Stimulated activated naive CD4-positive, alpha-beta T cell (primary cell): ENCODE data around the gene SLC28A3.
"Not testable (repeated sequence)": the region's sequence is repeated elsewhere in the genome, so short reads cannot be mapped to it uniquely, and the experiment has no call there.

Experiments
- DNase-seq, 6 experiments: peaks; one replicate each; lab custom pipeline; 2025; lab: John Stamatoyannopoulos, UW

Gene SLC28A3, protein sequence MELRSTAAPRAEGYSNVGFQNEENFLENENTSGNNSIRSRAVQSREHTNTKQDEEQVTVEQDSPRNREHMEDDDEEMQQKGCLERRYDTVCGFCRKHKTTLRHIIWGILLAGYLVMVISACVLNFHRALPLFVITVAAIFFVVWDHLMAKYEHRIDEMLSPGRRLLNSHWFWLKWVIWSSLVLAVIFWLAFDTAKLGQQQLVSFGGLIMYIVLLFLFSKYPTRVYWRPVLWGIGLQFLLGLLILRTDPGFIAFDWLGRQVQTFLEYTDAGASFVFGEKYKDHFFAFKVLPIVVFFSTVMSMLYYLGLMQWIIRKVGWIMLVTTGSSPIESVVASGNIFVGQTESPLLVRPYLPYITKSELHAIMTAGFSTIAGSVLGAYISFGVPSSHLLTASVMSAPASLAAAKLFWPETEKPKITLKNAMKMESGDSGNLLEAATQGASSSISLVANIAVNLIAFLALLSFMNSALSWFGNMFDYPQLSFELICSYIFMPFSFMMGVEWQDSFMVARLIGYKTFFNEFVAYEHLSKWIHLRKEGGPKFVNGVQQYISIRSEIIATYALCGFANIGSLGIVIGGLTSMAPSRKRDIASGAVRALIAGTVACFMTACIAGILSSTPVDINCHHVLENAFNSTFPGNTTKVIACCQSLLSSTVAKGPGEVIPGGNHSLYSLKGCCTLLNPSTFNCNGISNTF

GRCh38 chr9:84340535-84340934, at the start of gene SLC28A3:
Gene SLC28A3 (minus strand): TSS chr9:84340758. CDS start chr9:84340633, 125 bp downstream.
- no peak for DNase-seq

- not testable (repeated sequence) for DNase-seq
These were observed 49.7 kb upstream of the SLC28A3 start for GRCh38 chr9:84390254-84390653.

- DNase-seq, result no peak
These were observed 47.3 kb upstream of the SLC28A3 start for GRCh38 chr9:84387821-84388220.

DNA sequence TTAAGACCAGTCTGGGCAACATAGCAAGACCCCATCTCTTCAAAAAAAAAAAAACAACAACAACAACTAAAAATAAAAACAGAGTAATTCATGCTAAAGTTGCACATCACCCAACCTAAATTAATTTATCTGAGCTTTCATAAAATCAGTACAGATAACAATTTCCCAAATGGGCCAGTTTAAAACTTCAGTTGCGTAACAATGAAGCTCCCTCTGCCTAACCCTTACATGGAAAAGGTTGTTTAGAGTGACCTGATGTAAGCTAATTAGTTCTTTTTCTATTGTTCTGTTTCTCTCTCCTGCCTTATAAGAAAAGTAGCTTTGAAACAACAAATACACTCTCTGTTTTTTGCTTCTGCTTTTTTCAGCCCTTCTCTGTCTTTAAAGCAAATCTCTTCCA, 46.2 kb upstream of the SLC28A3 start:
- no peak for DNase-seq

DNA sequence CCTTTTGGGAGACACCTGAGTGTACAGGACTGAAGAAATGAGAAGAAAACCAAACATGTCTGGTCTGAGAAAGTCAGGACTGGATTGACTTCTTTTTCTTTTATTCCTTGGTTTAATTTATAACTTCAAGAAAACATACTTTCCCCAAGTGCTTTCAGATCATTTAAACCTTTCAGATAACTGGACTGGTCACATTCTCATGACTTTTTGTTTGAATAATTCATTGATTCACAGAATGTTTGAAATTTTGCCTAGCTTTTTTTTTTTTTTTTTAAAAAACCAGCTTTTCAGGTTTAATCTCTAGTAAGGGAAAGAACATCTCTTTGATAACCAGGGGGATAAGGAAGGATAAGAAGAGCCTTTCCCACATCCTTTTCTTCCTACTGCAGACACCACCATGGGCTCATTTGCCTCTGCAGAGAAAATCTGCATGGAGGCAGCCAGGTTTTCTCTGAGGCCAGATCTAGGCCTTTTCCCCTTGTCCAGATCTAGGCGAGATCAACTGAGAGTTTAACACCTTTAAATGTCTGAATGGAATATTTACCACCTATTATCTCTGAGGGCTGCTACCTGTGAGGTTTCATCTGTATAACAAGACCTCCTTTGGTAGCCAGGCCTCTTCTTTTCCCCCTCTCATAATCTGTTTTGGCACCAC, 45.0 kb upstream of the SLC28A3 start:
- no peak for DNase-seq

GRCh38 chr9:84384617-84385016, 44.1 kb upstream of the SLC28A3 start:
- DNase-seq, result no peak

GRCh38 chr9:84383178-84383577, 42.6 kb upstream of the SLC28A3 start:
- DNase-seq, result no peak

DNA sequence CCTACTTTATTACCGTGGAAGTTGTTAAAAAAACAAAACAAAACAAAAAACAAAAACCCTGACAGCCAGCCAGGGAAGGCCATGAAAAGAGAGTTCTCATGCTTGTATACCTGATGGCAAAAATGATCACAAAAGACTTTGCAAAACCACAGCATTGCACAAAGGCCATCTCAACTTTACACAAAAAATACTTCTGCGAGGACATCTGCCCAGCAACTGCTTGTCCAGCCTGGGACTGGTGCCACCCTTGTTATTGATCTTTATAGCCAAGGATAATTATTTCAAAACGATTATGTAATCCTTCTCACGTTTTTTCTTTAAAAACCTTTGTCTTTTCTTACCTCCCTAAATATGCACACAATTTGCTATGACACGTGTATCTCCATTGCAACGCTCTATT, 42.2 kb upstream of the SLC28A3 start:
- DNase-seq, result no peak

DNA sequence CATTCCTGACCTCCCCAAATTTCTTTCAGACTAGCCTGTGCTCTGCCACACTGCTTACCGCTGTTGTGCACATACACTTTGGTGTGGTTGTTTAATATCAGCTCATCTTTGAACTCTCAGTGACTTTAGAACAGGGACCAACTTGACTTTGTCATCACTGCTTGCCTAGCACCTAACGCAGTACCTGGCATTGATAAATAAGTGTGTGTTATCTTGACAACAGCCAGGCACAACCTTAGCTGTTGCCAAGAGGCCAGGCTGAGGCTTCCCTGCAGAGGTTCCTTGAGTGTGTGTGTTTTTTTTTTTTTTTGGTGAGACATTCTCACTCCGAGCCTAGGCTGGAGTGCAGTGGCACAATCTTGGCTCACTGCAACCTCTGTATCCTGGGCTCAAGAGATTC, 41.0 kb upstream of the SLC28A3 start:
- DNase-seq, result no peak

DNA sequence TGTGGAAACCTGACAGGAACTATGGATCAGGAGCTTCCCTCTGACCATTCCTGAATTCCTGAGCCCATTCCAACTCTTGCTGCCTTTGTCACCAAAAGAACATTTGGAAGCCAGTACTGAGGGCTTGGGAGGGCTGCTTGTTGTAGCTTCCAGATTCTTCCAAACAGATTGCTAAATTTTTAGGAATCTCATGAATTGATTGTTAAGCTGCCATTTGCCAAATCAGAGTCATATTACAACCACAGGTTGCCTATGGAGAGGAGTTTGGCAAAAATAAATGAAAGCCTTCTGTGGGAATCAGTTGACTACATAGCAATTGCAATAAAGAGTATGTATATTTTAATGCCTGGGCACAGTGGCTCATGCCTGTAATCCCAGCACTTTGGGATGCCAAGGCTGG, 39.2 kb upstream of the SLC28A3 start:
- DNase-seq, result no peak

GRCh38 chr9:84375954-84376353, 35.4 kb upstream of the SLC28A3 start:
- DNase-seq, result no peak

DNA sequence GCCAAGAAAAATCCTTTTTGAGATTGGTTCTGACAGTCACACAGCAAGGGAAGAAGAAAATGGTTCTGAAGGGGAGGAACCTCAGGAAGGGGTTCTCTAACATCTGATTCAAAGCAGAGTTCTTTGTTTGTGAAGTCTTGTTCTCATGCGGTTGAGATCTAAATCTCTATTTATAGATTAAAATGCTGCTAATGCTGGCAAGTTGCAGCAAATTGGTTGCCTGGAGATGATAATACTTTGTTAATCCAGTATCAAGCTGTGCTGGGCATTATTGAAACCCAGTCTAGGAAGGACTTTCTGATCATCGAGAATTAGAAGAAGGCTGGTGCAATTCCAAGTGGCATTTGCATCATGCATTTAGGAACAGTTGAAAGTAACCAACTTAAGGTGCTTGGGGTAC, 34.0 kb upstream of the SLC28A3 start:
- no peak for DNase-seq

- no peak for DNase-seq
These were observed 33.5 kb upstream of the SLC28A3 start for GRCh38 chr9:84374013-84374412.

- no peak for DNase-seq
These were observed 31.2 kb upstream of the SLC28A3 start for GRCh38 chr9:84371737-84372136.

- DNase-seq, result no peak
These were observed 28.0 kb upstream of the SLC28A3 start for GRCh38 chr9:84368601-84369000.

DNA sequence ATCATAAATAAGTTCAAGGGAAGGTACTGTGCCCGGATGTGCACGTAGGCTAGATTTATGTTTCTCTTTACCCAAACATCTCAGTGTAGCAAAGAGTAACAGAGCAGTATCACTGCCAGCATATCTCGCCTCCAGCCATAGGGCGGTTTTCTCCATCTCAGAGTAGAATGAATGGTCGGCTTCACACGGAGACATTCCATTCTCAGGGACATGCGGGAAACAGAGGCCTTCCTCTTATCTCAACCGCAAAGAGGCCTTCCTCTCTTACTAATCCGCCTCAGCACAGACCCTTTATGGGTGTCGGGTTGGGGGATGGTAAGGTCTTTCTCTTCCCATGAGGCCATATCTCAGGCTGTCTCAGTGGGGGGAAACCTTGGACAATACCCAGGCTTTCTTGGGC, 27.2 kb upstream of the SLC28A3 start:
- not testable (repeated sequence) for DNase-seq

DNA sequence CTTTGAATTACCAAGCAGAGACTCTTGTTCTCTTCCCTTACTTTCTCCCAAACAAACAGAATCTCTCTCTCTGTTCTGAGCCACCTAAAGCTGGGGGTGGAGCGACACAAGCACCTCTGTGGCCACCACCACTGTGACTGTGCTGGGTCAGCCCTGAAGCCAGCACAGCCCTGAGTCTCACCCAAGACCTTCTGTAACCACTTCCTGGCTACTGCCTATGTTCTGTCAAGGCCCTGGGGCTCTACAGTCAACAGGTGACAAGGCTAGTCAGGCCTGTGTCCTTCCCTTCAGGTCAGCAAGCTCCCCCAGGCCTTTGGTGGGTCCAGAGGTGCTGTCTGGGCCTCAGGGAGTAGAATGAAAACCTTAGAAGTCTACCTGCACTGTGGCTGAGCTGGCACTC, 26.1 kb upstream of the SLC28A3 start:
- DNase-seq, result no peak

DNA sequence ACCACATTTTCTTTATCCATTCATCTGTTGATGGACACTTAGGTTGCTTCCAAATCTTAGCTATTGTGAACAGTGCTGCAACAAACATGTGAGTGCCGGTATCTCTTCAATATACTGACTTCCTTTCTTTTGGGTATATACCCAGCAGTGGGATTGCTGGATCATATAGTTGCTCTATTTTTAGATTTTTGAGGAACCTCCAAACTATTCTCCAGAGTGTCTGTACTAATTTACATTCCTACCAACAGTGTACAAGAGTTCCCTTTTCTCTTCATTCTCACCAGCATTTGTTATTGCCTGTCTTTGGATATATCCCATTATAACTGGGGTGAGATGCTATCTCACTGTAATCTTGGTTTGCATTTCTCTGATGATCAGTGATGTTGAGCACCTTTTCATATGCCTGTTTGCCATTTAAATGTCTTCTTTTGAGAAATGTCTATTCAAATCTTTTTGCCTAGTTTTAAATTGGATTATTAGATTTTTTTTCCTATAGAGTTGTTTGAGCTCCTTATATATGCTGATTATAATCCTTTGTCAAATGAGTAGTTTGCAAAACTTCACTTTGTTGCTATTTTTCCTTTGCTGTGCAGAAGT, 24.4 kb upstream of the SLC28A3 start:
- not testable (repeated sequence) for DNase-seq

- DNase-seq, result no peak
These were observed 21.1 kb upstream of the SLC28A3 start for GRCh38 chr9:84361645-84362044.

- no peak for DNase-seq
These were observed 16.7 kb upstream of the SLC28A3 start for GRCh38 chr9:84357275-84357674.

DNA sequence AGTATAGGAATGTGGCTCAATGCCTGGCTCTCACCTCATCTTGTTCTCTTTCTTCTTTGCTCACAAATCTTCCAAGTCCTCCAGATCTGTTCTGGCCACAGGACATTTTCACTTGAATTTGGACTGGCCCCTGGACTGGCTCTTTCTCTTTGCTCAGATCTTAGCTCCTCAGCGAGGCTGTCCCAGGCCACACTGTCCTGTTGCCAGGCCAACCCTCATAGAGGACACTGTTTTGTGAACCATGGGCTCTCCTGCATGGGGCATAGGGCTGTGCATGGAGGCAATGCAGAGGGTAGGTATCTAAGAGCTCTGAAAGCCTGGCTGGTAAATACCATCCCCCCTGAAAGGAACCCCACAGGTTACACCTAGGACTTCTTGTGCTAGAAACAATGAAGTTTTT, 13.5 kb upstream of the SLC28A3 start:
- DNase-seq, result no peak

GRCh38 chr9:84349671-84350070, 9.1 kb upstream of the SLC28A3 start:
- no peak for DNase-seq

- DNase-seq, result no peak
These were observed 2.6 kb upstream of the SLC28A3 start for GRCh38 chr9:84343111-84343521.
